Measurements from ENCODE around the gene UBL4A.
"Not testable (repeated sequence)": the region's sequence is repeated elsewhere in the genome, so short reads cannot be mapped to it uniquely, and the experiment has no call there.

The UBL4A gene

GRCh38 chrX:154502989-154503388, 16.6 kb upstream of the UBL4A start:
- Mint-ChIP-seq H3K27me3 (no peaks in the 10 kb centered on the region), H3K4me1 (no peaks in the 10 kb centered on the region), H3K9me3 (no peaks in the 10 kb centered on the region), H3K4me3 (no peak overlapping the region), H3K36me3 (ENCODE audit: insufficient read depth) (peaks cover 9% of the 10 kb centered on the region), H3K27ac (ENCODE audit: low read depth) (no peak overlapping the region)
- ATAC-seq (replicated peaks; ENCODE audit: extremely low read depth, poor library complexity, severe bottlenecking) (no peak), DNase-seq (ENCODE audit: low spot score in 2 of 2) (no peak)

GRCh38 chrX:154502098-154502497, 15.7 kb upstream of the UBL4A start:
- no peak for ATAC-seq (replicated peaks; ENCODE audit: extremely low read depth, poor library complexity, severe bottlenecking)
- no peaks in the 10 kb centered on the region for H3K4me1 Mint-ChIP-seq
- H3K27ac Mint-ChIP-seq (ENCODE audit: low read depth): no peak overlapping the region
- no peaks in the 10 kb centered on the region for H3K27me3 Mint-ChIP-seq
- DNase-seq (ENCODE audit: low spot score in 2 of 2): no peak
- H3K9me3 Mint-ChIP-seq: no peaks in the 10 kb centered on the region
- no peak overlapping the region for H3K4me3 Mint-ChIP-seq
- H3K36me3 Mint-ChIP-seq (ENCODE audit: insufficient read depth): peaks cover 9% of the 10 kb centered on the region

- DNase-seq (ENCODE audit: low spot score in 2 of 2); H3K9me3 Mint-ChIP-seq; H3K4me3 Mint-ChIP-seq; H3K27me3 Mint-ChIP-seq; H3K36me3 Mint-ChIP-seq (ENCODE audit: insufficient read depth); H3K4me1 Mint-ChIP-seq; ATAC-seq (replicated peaks; ENCODE audit: extremely low read depth, poor library complexity, severe bottlenecking); H3K27ac Mint-ChIP-seq (ENCODE audit: low read depth): not testable (repeated sequence)
Observed at GRCh38 chrX:154501423-154501822, 15.0 kb upstream of the UBL4A start.

GRCh38 chrX:154496591-154497137, 10.2 kb upstream of the UBL4A start:
- not testable (repeated sequence) for H3K9me3 Mint-ChIP-seq; H3K36me3 Mint-ChIP-seq (ENCODE audit: insufficient read depth); H3K27ac Mint-ChIP-seq (ENCODE audit: low read depth); ATAC-seq (replicated peaks; ENCODE audit: extremely low read depth, poor library complexity, severe bottlenecking); H3K4me3 Mint-ChIP-seq; DNase-seq (ENCODE audit: low spot score in 2 of 2); H3K27me3 Mint-ChIP-seq; H3K4me1 Mint-ChIP-seq

GRCh38 chrX:154495472-154495922, 9.1 kb upstream of the UBL4A start:
- ATAC-seq (replicated peaks; ENCODE audit: extremely low read depth, poor library complexity, severe bottlenecking) (no peak), DNase-seq (ENCODE audit: low spot score in 2 of 2) (no peak)
- Mint-ChIP-seq H3K27ac (ENCODE audit: low read depth) (no peak overlapping the region), H3K36me3 (ENCODE audit: insufficient read depth) (peaks cover 2% of the 10 kb centered on the region), H3K4me3 (no peak overlapping the region), H3K9me3 (no peaks in the 10 kb centered on the region), H3K4me1 (no peaks in the 10 kb centered on the region), H3K27me3 (no peaks in the 10 kb centered on the region)

GRCh38 chrX:154494715-154495114, 8.3 kb upstream of the UBL4A start:
- Mint-ChIP-seq H3K27me3 (no peaks in the 10 kb centered on the region), H3K4me1 (peaks cover 2% of the 10 kb centered on the region), H3K36me3 (ENCODE audit: insufficient read depth) (peaks cover 4% of the 10 kb centered on the region), H3K27ac (ENCODE audit: low read depth) (no peak overlapping the region), H3K9me3 (no peaks in the 10 kb centered on the region), H3K4me3 (no peak overlapping the region)
- ATAC-seq (replicated peaks; ENCODE audit: extremely low read depth, poor library complexity, severe bottlenecking) (no peak), DNase-seq (ENCODE audit: low spot score in 2 of 2) (no peak)

GRCh38 chrX:154490414-154491083, 4.1 kb upstream of the UBL4A start, which contains the start of gene SLC10A3:
SLC10A3 (minus strand) TSS chrX:154490629; CDS start chrX:154488940, 1,689 bp downstream.
- Mint-ChIP-seq H3K36me3 (ENCODE audit: insufficient read depth) (peaks cover 13% of the 10 kb centered on the region), H3K4me1 (peaks cover 18% of the 10 kb centered on the region), H3K9me3 (no peaks in the 10 kb centered on the region), H3K4me3 (peak within 1 kb of the TSS; percentile 87), H3K27me3 (no peaks in the 10 kb centered on the region), H3K27ac (ENCODE audit: low read depth) (peak within 1 kb of the TSS; percentile 91)
- ATAC-seq (replicated peaks; ENCODE audit: extremely low read depth, poor library complexity, severe bottlenecking): peak; percentile 82
- peak; percentile 61 to 82 for DNase-seq (ENCODE audit: low spot score in 2 of 2)

- H3K4me1 Mint-ChIP-seq: peaks cover 18% of the 10 kb centered on the region
- H3K36me3 Mint-ChIP-seq (ENCODE audit: insufficient read depth): peaks cover 13% of the 10 kb centered on the region
- peak overlapping the region; percentile 87 for H3K4me3 Mint-ChIP-seq
- DNase-seq (ENCODE audit: low spot score in 2 of 2): no peak
- no peaks in the 10 kb centered on the region for H3K9me3 Mint-ChIP-seq
- peak overlapping the region; percentile 91 for H3K27ac Mint-ChIP-seq (ENCODE audit: low read depth)
- no peaks in the 10 kb centered on the region for H3K27me3 Mint-ChIP-seq
- ATAC-seq (replicated peaks; ENCODE audit: extremely low read depth, poor library complexity, severe bottlenecking): peak; percentile 9
Observed at GRCh38 chrX:154490021-154490413, 3.6 kb upstream of the UBL4A start.

- peak overlapping the region; percentile 87 for H3K4me3 Mint-ChIP-seq
- H3K9me3 Mint-ChIP-seq: no peaks in the 10 kb centered on the region
- peaks cover 18% of the 10 kb centered on the region for H3K4me1 Mint-ChIP-seq
- no peaks in the 10 kb centered on the region for H3K27me3 Mint-ChIP-seq
- H3K27ac Mint-ChIP-seq (ENCODE audit: low read depth): no peak overlapping the region
- peaks cover 13% of the 10 kb centered on the region for H3K36me3 Mint-ChIP-seq (ENCODE audit: insufficient read depth)
- DNase-seq (ENCODE audit: low spot score in 2 of 2): no peak
- ATAC-seq (replicated peaks; ENCODE audit: extremely low read depth, poor library complexity, severe bottlenecking): no peak
Observed at GRCh38 chrX:154489182-154489581, 2.8 kb upstream of the UBL4A start.

- no peak for DNase-seq (ENCODE audit: low spot score in 2 of 2)
- H3K4me1 Mint-ChIP-seq: peaks cover 18% of the 10 kb centered on the region
- H3K36me3 Mint-ChIP-seq (ENCODE audit: insufficient read depth): peaks cover 14% of the 10 kb centered on the region
- H3K27me3 Mint-ChIP-seq: no peaks in the 10 kb centered on the region
- peak overlapping the region; percentile 87 for H3K4me3 Mint-ChIP-seq
- H3K9me3 Mint-ChIP-seq: no peaks in the 10 kb centered on the region
- no peak overlapping the region for H3K27ac Mint-ChIP-seq (ENCODE audit: low read depth)
- no peak for ATAC-seq (replicated peaks; ENCODE audit: extremely low read depth, poor library complexity, severe bottlenecking)
Observed at GRCh38 chrX:154488336-154489075, 2.1 kb upstream of the UBL4A start.

- H3K36me3 Mint-ChIP-seq (ENCODE audit: insufficient read depth): peaks cover 15% of the 10 kb centered on the region
- peak overlapping the region; percentile 87 for H3K4me3 Mint-ChIP-seq
- ATAC-seq (replicated peaks; ENCODE audit: extremely low read depth, poor library complexity, severe bottlenecking) (no peak), DNase-seq (ENCODE audit: low spot score in 2 of 2) (no peak)
- H3K9me3 Mint-ChIP-seq: no peaks in the 10 kb centered on the region
- no peaks in the 10 kb centered on the region for H3K27me3 Mint-ChIP-seq
- H3K27ac Mint-ChIP-seq (ENCODE audit: low read depth): peak overlapping the region; percentile 88
- H3K4me1 Mint-ChIP-seq: peaks cover 18% of the 10 kb centered on the region
Observed at GRCh38 chrX:154487518-154488290, 1.3 kb upstream of the UBL4A start.

- no peak overlapping the region for H3K27ac Mint-ChIP-seq (ENCODE audit: low read depth)
- no peaks in the 10 kb centered on the region for H3K9me3 Mint-ChIP-seq
- H3K4me1 Mint-ChIP-seq: peaks cover 18% of the 10 kb centered on the region
- no peaks in the 10 kb centered on the region for H3K27me3 Mint-ChIP-seq
- DNase-seq (ENCODE audit: low spot score in 2 of 2) (peak; percentile 12 to 17), ATAC-seq (replicated peaks; ENCODE audit: extremely low read depth, poor library complexity, severe bottlenecking) (peak; percentile 7)
- peak overlapping the region; percentile 52 for H3K4me3 Mint-ChIP-seq
- H3K36me3 Mint-ChIP-seq (ENCODE audit: insufficient read depth): peaks cover 15% of the 10 kb centered on the region
Observed at GRCh38 chrX:154486052-154486395, 391 bp downstream of the UBL4A start.

All from central memory CD8-positive, alpha-beta T cell (primary cell).